Right kidney (tissue), 9 donors: ENCODE measurements around the gene PRR5.
"Not testable (repeated sequence)": the region's sequence is repeated elsewhere in the genome, so short reads cannot be mapped to it uniquely, and the experiment has no call there.

ENCODE experiments used
- DNase-seq: peaks from one replicate; pipeline ENCODE4 v3.0.0-alpha.2; 2016
- long read RNA-seq, 8 donors: transcript quantifications; one replicate each; lab custom pipeline, GENCODE V29; 2026

Gene PRR5
- long read RNA-seq, donor 1, transcript PRR5-202 (8 exons, 1,878 nt) = major isoform, 10 of 19 reads
- long read RNA-seq, donor 1, partial matches to known transcripts = 0 of 19 reads
- long read RNA-seq, donor 1, other reads (novel, unspliced or antisense) = 0 of 19 reads
- long read RNA-seq, donor 2, transcript PRR5-202 (8 exons, 1,878 nt) = major isoform, 5 of 11 reads
- long read RNA-seq, donor 2, partial matches to known transcripts = 0 of 11 reads
- long read RNA-seq, donor 2, other reads (novel, unspliced or antisense) = 0 of 11 reads
- long read RNA-seq, donor 3, partial matches to known transcripts = 0 of 8 reads
- long read RNA-seq, donor 3, other reads (novel, unspliced or antisense) = 0 of 8 reads
- long read RNA-seq, donor 4, transcript PRR5-202 (8 exons, 1,878 nt) = major isoform, 6 of 10 reads
- long read RNA-seq, donor 4, partial matches to known transcripts = 0 of 10 reads
- long read RNA-seq, donor 4, other reads (novel, unspliced or antisense) = 0 of 10 reads
- long read RNA-seq, donor 5, transcript PRR5-202 (8 exons, 1,878 nt) = major isoform, 6 of 27 reads
- long read RNA-seq, donor 5, partial matches to known transcripts = 15 of 27 reads
- long read RNA-seq, donor 5, other reads (novel, unspliced or antisense) = 0 of 27 reads
- long read RNA-seq, donor 6, transcript PRR5-216 (9 exons, 1,843 nt) = minor isoform, 5 of 18 reads
- long read RNA-seq, donor 6, transcript PRR5-202 (8 exons, 1,878 nt) = major isoform, 6 of 18 reads
- long read RNA-seq, donor 6, partial matches to known transcripts = 0 of 18 reads
- long read RNA-seq, donor 6, other reads (novel, unspliced or antisense) = 0 of 18 reads
- long read RNA-seq, donor 7, transcript PRR5-202 (8 exons, 1,878 nt) = major isoform, 10 of 28 reads
- long read RNA-seq, donor 7, transcript PRR5-216 (9 exons, 1,843 nt) = minor isoform, 6 of 28 reads
- long read RNA-seq, donor 7, partial matches to known transcripts = 0 of 28 reads
- long read RNA-seq, donor 7, other reads (novel, unspliced or antisense) = 0 of 28 reads
- long read RNA-seq, donor 8, transcript PRR5-202 (8 exons, 1,878 nt) = major isoform, 7 of 12 reads
- long read RNA-seq, donor 8, partial matches to known transcripts = 0 of 12 reads
- long read RNA-seq, donor 8, other reads (novel, unspliced or antisense) = 0 of 12 reads

GRCh38 chr22:44701824-44702478 is at the start of gene PRR5:
Gene PRR5 (plus strand): TSS chr22:44702204. CDS start chr22:44702475, 271 bp downstream.
- peak; percentile 73 for DNase-seq

- not testable (repeated sequence) for DNase-seq
Observed at GRCh38 chr22:44652866-44653265, 49.1 kb upstream of the PRR5 start.

GRCh38 chr22:44658311-44658953 is 43.6 kb upstream of the PRR5 start:
- DNase-seq = no peak

GRCh38 chr22:44659140-44659539 is 42.9 kb upstream of the PRR5 start:
- DNase-seq = no peak

GRCh38 chr22:44660051-44660830 is 41.8 kb upstream of the PRR5 start:
- DNase-seq = no peak

- DNase-seq = no peak
Observed at GRCh38 chr22:44661070-44661469, 40.9 kb upstream of the PRR5 start.

- DNase-seq = no peak
Observed at GRCh38 chr22:44661659-44662569, 40.1 kb upstream of the PRR5 start.

GRCh38 chr22:44663256-44663999 is 38.6 kb upstream of the PRR5 start:
- no peak for DNase-seq

GRCh38 chr22:44664149-44664548 is 37.9 kb upstream of the PRR5 start:
- peak; percentile 56 for DNase-seq

GRCh38 chr22:44665115-44665514 is 36.9 kb upstream of the PRR5 start:
- DNase-seq = no peak

GRCh38 chr22:44666207-44666585 is 35.8 kb upstream of the PRR5 start:
- DNase-seq = no peak

GRCh38 chr22:44667276-44667675 is 34.7 kb upstream of the PRR5 start:
- DNase-seq = no peak

GRCh38 chr22:44667829-44668189 is 34.2 kb upstream of the PRR5 start:
- DNase-seq = peak; percentile 34

GRCh38 chr22:44668190-44668885 is 33.7 kb upstream of the PRR5 start:
- DNase-seq = peak; percentile 56

- DNase-seq = peak; percentile 42
Observed at GRCh38 chr22:44668886-44669521, 33.0 kb upstream of the PRR5 start.

- DNase-seq = no peak
Observed at GRCh38 chr22:44669561-44669976, 32.4 kb upstream of the PRR5 start.

GRCh38 chr22:44670220-44670988 is 31.6 kb upstream of the PRR5 start:
- no peak for DNase-seq
